ENCODE results near the gene TMEM41B.
A peak's percentile ranks its signal among the peaks of the same experiment; 100 is the strongest.
"Not testable (repeated sequence)": the region's sequence is repeated elsewhere in the genome, so short reads cannot be mapped to it uniquely, and the experiment has no call there.

The TMEM41B gene

GRCh38 chr11:9254416-9254815, 60.0 kb downstream of the TMEM41B start:
- no peak for DNase-seq

GRCh38 chr11:9253086-9253485, 61.3 kb downstream of the TMEM41B start:
- no peak for DNase-seq

- no peak for DNase-seq
Measured at GRCh38 chr11:9251311-9251710, 63.1 kb downstream of the TMEM41B start.

GRCh38 chr11:9250139-9250582, 64.2 kb downstream of the TMEM41B start:
- DNase-seq: peak; percentile 73

- no peak for DNase-seq
Measured at GRCh38 chr11:9249252-9249651, 65.1 kb downstream of the TMEM41B start.

GRCh38 chr11:9247863-9248262, 66.5 kb downstream of the TMEM41B start:
- DNase-seq: no peak

GRCh38 chr11:9236242-9236641, 78.2 kb downstream of the TMEM41B start:
- not testable (repeated sequence) for DNase-seq

GRCh38 chr11:9232482-9232881, 81.9 kb downstream of the TMEM41B start:
- no peak for DNase-seq

GRCh38 chr11:9231848-9232177, 82.6 kb downstream of the TMEM41B start:
- DNase-seq: no peak
